H1 (cell line): Measurements from ENCODE around the gene SRPRB. TPM values are rescaled to one million over a fixed set of nuclear protein-coding genes. Genes with fewer than 3 reads are reported as not detected.

Experiments
- CTCF ChIA-PET: fragments of 300-600 bp; sonication (Branson Sonifier 250); formaldehyde crosslinking; loops from one replicate; lab custom pipeline; 2021; ENCODE audit not compliant: partially characterized antibody; lab: Charles Lee
- POLR2A ChIA-PET: fragments of 300-600 bp; sonication (Branson Sonifier 250); formaldehyde crosslinking; loops from one replicate; lab custom pipeline; 2021; ENCODE audit warnings: inconsistent platforms; ENCODE audit not compliant: partially characterized antibody; lab: Charles Lee
- DNase-seq, 2 experiments: peaks; one replicate each; pipeline versions ENCODE4 v3.0.0 to v3.0.0-alpha.2; 2010 to 2022; ENCODE audit warnings: low spot score in 2 of 2, low read depth in 1 of 2, mixed read lengths in 1 of 2
- FAIRE-seq: peaks from 2 replicates; lab custom pipeline; 2011; peaks lifted over from hg19 to GRCh38; lab: Jason Lieb, UNC
- H2AFZ ChIP-seq: 2 replicates; pipeline ENCODE4 v1.8.1; 2012; ENCODE audit warnings: low read length, inconsistent platforms
- H2AK5ac ChIP-seq: 2 replicates; pipeline ENCODE4 v1.6.1; 2013; ENCODE audit warnings: low read depth, low read length
- H2BK120ac ChIP-seq: replicated peaks from 2 replicates; pipeline ENCODE3; 2013; ENCODE audit warnings: low read depth, low read length, inconsistent platforms
- H2BK12ac ChIP-seq: 2 replicates; pipeline ENCODE4 v1.6.1; 2013; ENCODE audit warnings: low read depth, low read length
- H2BK15ac ChIP-seq: 2 replicates; pipeline ENCODE4 v1.6.1; 2013; ENCODE audit warnings: low read length
- H2BK20ac ChIP-seq: 2 replicates; pipeline ENCODE4 v1.6.1; 2013; ENCODE audit warnings: low read length
- H2BK5ac ChIP-seq: 2 replicates; pipeline ENCODE4 v1.6.1; 2013; ENCODE audit warnings: low read depth, low read length
- H3K14ac ChIP-seq: 2 replicates; pipeline ENCODE4 v1.6.1; 2013; ENCODE audit warnings: inconsistent platforms; ENCODE audit not compliant: insufficient read length
- H3K18ac ChIP-seq: 2 replicates; pipeline ENCODE4 v1.6.1; 2013; ENCODE audit warnings: low read length; ENCODE audit errors: extremely low read depth
- H3K23ac ChIP-seq: 2 replicates; pipeline ENCODE4 v1.6.1; 2013; ENCODE audit warnings: inconsistent platforms; ENCODE audit not compliant: insufficient read length
- H3K23me2 ChIP-seq: 2 replicates; pipeline ENCODE4 v1.6.1; 2013; ENCODE audit warnings: low read depth, low read length
- H3K27ac ChIP-seq: 2 replicates; pipeline ENCODE4 v1.6.1; 2011; ENCODE audit warnings: low read depth, low read length, inconsistent platforms
- H3K27me3 ChIP-seq, 4 experiments: replicated peaks in 1 of 4; 1 replicate in 1 of 4; 2 replicates in 3 of 4; pipeline versions ENCODE4 v1.6.1 to v1.8.1; 2011 to 2013; ENCODE audit warnings: low read length in 3 of 4, mild to moderate bottlenecking in 3 of 4, inconsistent platforms in 2 of 4, mixed read lengths in 2 of 4, moderate library complexity in 1 of 4; ENCODE audit not compliant: control insufficient read depth in 3 of 4, insufficient read depth in 3 of 4; ENCODE audit errors: extremely low read depth in 1 of 4
- H3K36me3 ChIP-seq, 4 experiments: 2 replicates each; pipeline versions ENCODE4 v1.6.1 to v1.8.1; 2011 to 2013; ENCODE audit warnings: mild to moderate bottlenecking in 4 of 4, low read length in 3 of 4, moderate library complexity in 2 of 4, control low read depth in 1 of 4, inconsistent platforms in 1 of 4; ENCODE audit not compliant: insufficient read depth in 4 of 4, control insufficient read depth in 2 of 4
- H3K4ac ChIP-seq: replicated peaks from 2 replicates; pipeline ENCODE3; 2013; ENCODE audit warnings: low read length, low read depth, mixed read lengths, inconsistent platforms; ENCODE audit not compliant: insufficient read length
- H3K4me1 ChIP-seq, 4 experiments: replicated peaks in 1 of 4; 1 replicate in 1 of 4; 2 replicates in 3 of 4; pipeline versions ENCODE4 v1.6.1 to v1.8.1; 2011 to 2013; ENCODE audit warnings: low read length in 3 of 4, inconsistent platforms in 2 of 4, mixed read lengths in 1 of 4; ENCODE audit not compliant: insufficient read depth in 4 of 4, control insufficient read depth in 3 of 4
- H3K4me2 ChIP-seq, 2 experiments: 2 replicates each; pipeline versions ENCODE4 v1.6.1 to v1.8.1; 2011 to 2013; ENCODE audit warnings: low read depth in 2 of 2, low read length in 2 of 2, control low read depth in 1 of 2, inconsistent platforms in 1 of 2, mild to moderate bottlenecking in 1 of 2; ENCODE audit not compliant: insufficient read depth in 1 of 2
- H3K4me3 ChIP-seq, 4 experiments: fragments of 200-600, 300-600 bp in 1 of 4; sonication (generic), shearing (Covaris generic), sonication (Bioruptor Twin) in 1 of 4; 2 replicates each; pipeline versions ENCODE4 v1.5.1 to v1.8.1; 2011 to 2016; ENCODE audit warnings: low read length in 4 of 4, low read depth in 3 of 4, control low read depth in 2 of 4, inconsistent platforms in 2 of 4, mild to moderate bottlenecking in 2 of 4, mixed read lengths in 1 of 4, moderate library complexity in 1 of 4; ENCODE audit not compliant: insufficient read depth in 2 of 4; ENCODE audit errors: extremely low read depth in 1 of 4
- H3K56ac ChIP-seq: replicated peaks from 2 replicates; pipeline ENCODE3; 2013; ENCODE audit warnings: low read depth, mild to moderate bottlenecking, mixed read lengths, low read length, inconsistent platforms; ENCODE audit not compliant: insufficient read length
- H3K79me1 ChIP-seq: 2 replicates; pipeline ENCODE4 v1.6.1; 2013; ENCODE audit warnings: low read depth, low read length, control low read depth
- H3K79me2 ChIP-seq, 2 experiments: 2 replicates each; pipeline versions ENCODE4 v1.6.1 to v1.8.1; 2012 to 2013; ENCODE audit warnings: low read length in 2 of 2, mild to moderate bottlenecking in 2 of 2, inconsistent platforms in 1 of 2; ENCODE audit not compliant: insufficient read depth in 2 of 2, control insufficient read depth in 1 of 2
- H3K9ac ChIP-seq, 4 experiments: replicated peaks in 1 of 4; 1 replicate in 1 of 4; 2 replicates in 3 of 4; pipeline versions ENCODE4 v1.6.1 to v1.8.1; 2011 to 2013; ENCODE audit warnings: low read depth in 3 of 4, low read length in 3 of 4, control low read depth in 2 of 4, mild to moderate bottlenecking in 2 of 4, moderate library complexity in 2 of 4, inconsistent platforms in 1 of 4; ENCODE audit errors: extremely low read depth in 1 of 4
- H3K9me3 ChIP-seq, 2 experiments: 2 replicates each; pipeline versions ENCODE4 v1.6.1 to v1.8.1; 2012 to 2013; ENCODE audit warnings: mild to moderate bottlenecking in 2 of 2, moderate library complexity in 2 of 2, control low read depth in 1 of 2, inconsistent platforms in 1 of 2, low read depth in 1 of 2, low read length in 1 of 2, mixed read lengths in 1 of 2; ENCODE audit not compliant: insufficient read depth in 2 of 2
- H4K20me1 ChIP-seq, 2 experiments: replicated peaks in 1 of 2; 2 replicates each; pipeline versions ENCODE3 to v1.8.1; 2011 to 2013; ENCODE audit warnings: inconsistent platforms in 2 of 2, low read length in 2 of 2, mild to moderate bottlenecking in 1 of 2; ENCODE audit not compliant: insufficient read depth in 2 of 2, control insufficient read depth in 1 of 2
- H4K5ac ChIP-seq: 2 replicates; pipeline ENCODE4 v1.6.1; 2013; ENCODE audit warnings: low read length, low read depth, mixed read lengths, inconsistent platforms; ENCODE audit not compliant: insufficient read length
- H4K8ac ChIP-seq: 2 replicates; pipeline ENCODE4 v1.8.0; 2013; ENCODE audit warnings: mild to moderate bottlenecking, moderate library complexity, low read length, inconsistent platforms; ENCODE audit not compliant: insufficient read depth; ENCODE audit errors: extremely low read depth
- H4K91ac ChIP-seq: replicated peaks from 2 replicates; pipeline ENCODE3; 2013; ENCODE audit warnings: low read length, mixed read lengths, inconsistent platforms; ENCODE audit not compliant: insufficient read length
- BRCA1 ChIP-seq: IDR thresholded peaks from 2 replicates; pipeline ENCODE4 v1.6.1; 2012; ENCODE audit warnings: low read depth, low read length, improper control_type of control experiment
- CREB1 ChIP-seq: IDR thresholded peaks from 2 replicates; pipeline ENCODE4 v1.6.1; 2012; ENCODE audit warnings: inconsistent platforms
- EGR1 ChIP-seq: IDR thresholded peaks from 2 replicates; pipeline ENCODE4 v1.6.1; 2011; ENCODE audit warnings: low read depth, low read length, borderline replicate concordance
- GTF2F1 ChIP-seq: IDR thresholded peaks from 2 replicates; pipeline ENCODE4 v1.6.1; 2012; ENCODE audit warnings: low read depth, low read length, improper control_type of control experiment, borderline replicate concordance
- KDM5A ChIP-seq: fragments of 200-600 bp; IDR thresholded peaks from 2 replicates; pipeline ENCODE4 v1.7.1; 2012; ENCODE audit warnings: mild to moderate bottlenecking, low read length, inconsistent platforms, mixed read lengths
- POLR2AphosphoS5 ChIP-seq: IDR thresholded peaks from 2 replicates; pipeline ENCODE4 v1.6.1; 2011; ENCODE audit warnings: low read depth, low read length
- SUZ12 ChIP-seq: fragments of 200-600 bp; sonication (generic); IDR thresholded peaks from 2 replicates; pipeline ENCODE4 v1.6.1; 2012; ENCODE audit warnings: mild to moderate bottlenecking, inconsistent platforms, low read length, moderate library complexity, mixed read lengths
- TEAD4 ChIP-seq: IDR thresholded peaks from 2 replicates; pipeline ENCODE4 v1.6.1; 2012; ENCODE audit warnings: low read depth, low read length, inconsistent platforms, mixed read lengths
- WGBS, 2 experiments: shearing (Covaris generic) in 1 of 2; methylation state at CpG; one replicate each; pipeline versions ENCODE4 v1.1.6 to v1.1.7; 2013 to 2015; ENCODE audit warnings: low lambda C conversion rate in 2 of 2, mixed read lengths in 2 of 2, inconsistent platforms in 1 of 2, low coverage in 1 of 2, missing lambda C conversion rate in 1 of 2; ENCODE audit not compliant: insufficient replicate concordance in 2 of 2, insufficient coverage in 1 of 2, insufficient read length in 1 of 2; ENCODE audit errors: extremely low coverage in 1 of 2, missing lambda C conversion rate in 1 of 2; 5-methylcytosine and 5-hydroxymethylcytosine counted together
- polyA plus RNA-seq, 7 experiments: library from polyadenylated mRNA; depleted of rRNA in 3 of 7; stranded (reverse) in 5 of 7; unstranded in 2 of 7; fragments of >200 nt in 5 of 7; fragments of 200-250 nt in 2 of 7; gene quantifications; 1 replicate in 5 of 7; 2 replicates in 1 of 7; 4 replicates in 1 of 7; pipeline versions ENCODE4 v1.2.1 to v1.2.3, GENCODE V29; 2011 to 2013; ENCODE audit warnings: missing spikeins in 2 of 7, mixed read lengths in 2 of 7
- total RNA-seq: library from RNA; stranded (reverse); fragmentation: NEBNext Ultra II Directional; extraction: Animal tissue kit (Norgen Biotek cat#: 25700); gene quantifications from 2 replicates; pipeline ENCODE4 v1.2.1, GENCODE V29; 2021

Gene SRPRB
- total and polyA plus RNA-seq, 2 of the 8 experiments (the other 6 are each of a cell fraction or from before 2014, with no cell fraction given): 15.9 to 49.8 TPM

DNA sequence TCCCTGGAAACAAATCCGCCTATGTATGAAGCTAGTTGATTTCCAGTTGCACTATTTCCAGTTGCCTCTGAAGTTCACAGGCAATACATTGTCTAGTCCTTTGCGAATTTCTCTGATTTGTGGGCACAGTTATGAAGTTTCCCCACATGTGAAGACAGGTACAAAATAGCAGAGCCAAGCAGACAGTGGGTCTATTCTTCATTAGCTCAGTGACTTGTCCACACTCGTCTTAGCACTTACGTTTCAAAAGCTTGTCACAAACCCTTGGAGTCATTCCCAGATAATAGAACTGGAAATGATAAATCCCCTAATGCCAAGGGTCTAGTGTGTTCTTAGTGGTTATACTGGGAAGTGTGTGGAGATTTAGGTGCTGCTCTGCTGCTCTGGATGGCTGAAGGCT, 14.5 kb downstream of the SRPRB start:
- POLR2A ChIA-PET: interaction anchor here (1.2 to 1.4 kb wide), 2 partner anchors 13 to 74 kb away, joined by 4 read pairs; no protein-coding TSS in a partner anchor
- Histone ChIP-seq H4K20me1 (peaks cover 0 to 2% of the 10 kb centered on the region in 2 experiments), H3K23ac (no peak overlapping the region), H3K9me3 (no peaks in the 10 kb centered on the region), H4K5ac (no peak overlapping the region), H3K79me2 (no peaks in the 10 kb centered on the region), H3K4ac (no peak overlapping the region), H3K18ac (no peak overlapping the region), H3K4me3 (no peak overlapping the region), H2BK12ac (no peak overlapping the region), H3K9ac (no peak overlapping the region), H2AK5ac (no peak overlapping the region), H3K56ac (no peak overlapping the region), H3K4me2 (no peak overlapping the region), H3K27ac (no peak overlapping the region), H2BK5ac (no peak overlapping the region), H4K91ac (no peak overlapping the region), H3K27me3 (no peaks in the 10 kb centered on the region), H3K4me1 (peaks cover 4 to 15% (median 7%) of the 10 kb centered on the region in 4 experiments; a peak in 5 of 7 replicates), H4K8ac (no peak overlapping the region), H2AFZ (no peak overlapping the region), H2BK15ac (no peak overlapping the region), H2BK120ac (no peak overlapping the region), H3K14ac (no peak overlapping the region), H3K79me1 (peaks cover 2% of the 10 kb centered on the region), H3K36me3 (peaks cover 13 to 61% (median 33%) of the 10 kb centered on the region in 4 experiments), H3K23me2 (no peaks in the 10 kb centered on the region; the same call in 1 of the 2 replicates), H2BK20ac (no peak overlapping the region)
- TF ChIP-seq KDM5A (no peak), EGR1 (no peak), CREB1 (no peak), BRCA1 (no peak), TEAD4 (no peak), SUZ12 (no peak), POLR2AphosphoS5 (no peak), GTF2F1 (no peak)
- CTCF ChIA-PET: interaction anchor here (0.7 to 6.0 kb wide), 14 partner anchors 11 to 392 kb away, joined by 3 to 75 read pairs (median 4); no protein-coding TSS in a partner anchor
- no peak for DNase-seq
- WGBS, 2 experiments: 87% methylated on average over 4 of the region's 4 CpGs; no CpG with 5 or more reads in 1 of the 2 experiments
- FAIRE-seq: no peak
